ENCODE measurements around the gene GJA4.

GJA4 gene

GRCh38 chr1:34828611-34829010, 35.8 kb downstream of the GJA4 start:
- no peak for TF ChIP-seq CTCF (IDR thresholded peaks at IDR 0.05; ENCODE audit: control extremely low read depth, extremely low read depth, low read depth, missing control alignments)
- CTCF ChIA-PET: no interaction called here
- no peak for DNase-seq (ENCODE audit: extremely low spot score)
- POLR2A ChIA-PET: no interaction called here

GRCh38 chr1:34829250-34829649, 36.5 kb downstream of the GJA4 start:
- DNase-seq (ENCODE audit: extremely low spot score): no peak
- CTCF ChIA-PET: no interaction called here
- POLR2A ChIA-PET: no interaction called here

GRCh38 chr1:34831721-34832246, 39.0 kb downstream of the GJA4 start:
- ChIA-PET POLR2A (no interaction called here), CTCF (interaction anchor here (1.6 kb wide), 1 partner anchor 21 kb away, joined by 6 read pairs; no protein-coding TSS in a partner anchor)
- no peak for DNase-seq (ENCODE audit: extremely low spot score)
- TF ChIP-seq CTCF (IDR thresholded peaks at IDR 0.05; ENCODE audit: control extremely low read depth, extremely low read depth, low read depth, missing control alignments): no peak

More at GRCh38 chr1:34829250-34829649, 36.5 kb downstream of the GJA4 start:
- no peak for TF ChIP-seq CTCF (IDR thresholded peaks at IDR 0.05; ENCODE audit: control extremely low read depth, extremely low read depth, low read depth, missing control alignments)

GRCh38 chr1:34833711-34834110, 40.9 kb downstream of the GJA4 start:
- ChIA-PET CTCF (interaction anchor here (0.7 kb wide), 1 partner anchor 19 kb away, joined by 3 read pairs; no protein-coding TSS in a partner anchor), POLR2A (interaction anchor here (0.6 kb wide), 1 partner anchor 1088 kb away, joined by 5 read pairs; no protein-coding TSS in a partner anchor)
- no peak for TF ChIP-seq CTCF (IDR thresholded peaks at IDR 0.05; ENCODE audit: control extremely low read depth, extremely low read depth, low read depth, missing control alignments)
- DNase-seq (ENCODE audit: extremely low spot score): no peak

GRCh38 chr1:34839526-34840305, 46.9 kb downstream of the GJA4 start:
- DNase-seq (ENCODE audit: extremely low spot score): no peak
- TF ChIP-seq CTCF (IDR thresholded peaks at IDR 0.05; ENCODE audit: control extremely low read depth, extremely low read depth, low read depth, missing control alignments): no peak
- ChIA-PET POLR2A (no interaction called here), CTCF (interaction anchor here (1.0 to 6.1 kb wide), 2 partner anchors 13 to 54 kb away, joined by 3 to 44 read pairs; no protein-coding TSS in a partner anchor)

GRCh38 chr1:34840426-34840825, 47.6 kb downstream of the GJA4 start:
- POLR2A ChIA-PET: no interaction called here
- CTCF ChIA-PET: interaction anchor here (1.0 to 6.1 kb wide), 2 partner anchors 12 to 54 kb away, joined by 3 to 44 read pairs; no protein-coding TSS in a partner anchor
- no peak for TF ChIP-seq CTCF (IDR thresholded peaks at IDR 0.05; ENCODE audit: control extremely low read depth, extremely low read depth, low read depth, missing control alignments)
- no peak for DNase-seq (ENCODE audit: extremely low spot score)

All from GM10248 (cell line).